H1 (cell line): Measurements from ENCODE around the gene SBF2. TPM values are rescaled to one million over a fixed set of nuclear protein-coding genes. Genes with fewer than 3 reads are reported as not detected.

ENCODE experiments used
- FOSL1 ChIP-seq: IDR thresholded peaks from 2 replicates; pipeline ENCODE4 v1.6.1; 2011; ENCODE audit warnings: mild to moderate bottlenecking, low read depth, low read length, moderate library complexity; ENCODE audit not compliant: insufficient read depth
- polyA plus RNA-seq, 7 experiments: library from polyadenylated mRNA; depleted of rRNA in 3 of 7; stranded (reverse) in 5 of 7; unstranded in 2 of 7; fragments of >200 nt in 5 of 7; fragments of 200-250 nt in 2 of 7; gene quantifications; 1 replicate in 5 of 7; 2 replicates in 1 of 7; 4 replicates in 1 of 7; pipeline versions ENCODE4 v1.2.1 to v1.2.3, GENCODE V29; 2011 to 2013; ENCODE audit warnings: missing spikeins in 2 of 7, mixed read lengths in 2 of 7
- total RNA-seq: library from RNA; stranded (reverse); fragmentation: NEBNext Ultra II Directional; extraction: Animal tissue kit (Norgen Biotek cat#: 25700); gene quantifications from 2 replicates; pipeline ENCODE4 v1.2.1, GENCODE V29; 2021
- TF ChIP-seq, protein P1 (sequence below): IDR thresholded peaks from 2 replicates; pipeline ENCODE4 v1.6.1; 2012; ENCODE audit warnings: low read length, inconsistent platforms

SBF2 gene
- total and polyA plus RNA-seq, 2 of the 8 experiments (the other 6 are each of a cell fraction or from before 2014, with no cell fraction given), result 36.7 to 50.5 TPM

DNA sequence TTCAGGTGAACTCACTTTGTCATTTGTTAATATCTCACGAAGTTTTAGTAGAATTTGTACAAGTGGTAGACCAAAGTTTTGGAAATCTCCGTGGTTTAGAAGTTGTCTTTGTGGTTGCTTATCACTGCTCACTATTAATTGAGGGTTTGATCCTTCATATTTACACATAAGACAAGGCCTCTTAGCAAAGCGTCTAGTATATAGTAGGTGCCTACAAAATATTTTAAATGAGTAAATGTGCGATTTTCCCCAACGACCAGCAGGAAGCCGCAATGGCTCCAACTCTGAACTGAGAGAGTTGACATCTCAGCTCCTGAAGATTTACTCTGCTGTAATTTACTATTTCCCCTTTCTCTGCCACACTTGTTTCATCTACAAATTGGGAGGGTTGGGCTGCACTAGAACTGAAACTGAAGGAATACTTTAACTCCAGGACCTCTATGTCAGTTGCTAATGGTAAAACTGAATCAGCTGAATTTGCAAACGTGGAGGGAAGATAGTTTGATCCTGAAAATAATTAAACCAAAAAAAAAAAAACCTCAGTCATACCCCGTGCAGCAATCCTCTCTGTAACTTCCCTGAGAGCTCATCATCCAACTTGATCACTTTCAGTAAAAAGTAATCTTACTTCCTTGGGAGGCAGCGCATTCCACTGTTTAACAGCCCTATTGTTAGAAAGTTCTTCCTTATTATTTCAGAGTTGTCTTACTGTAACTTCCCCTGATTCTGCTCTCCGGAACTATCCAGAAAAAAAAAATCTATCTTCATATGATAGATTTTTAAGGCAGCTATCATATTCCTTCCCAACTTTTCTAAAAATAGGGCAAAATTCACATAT is 1.3 kb upstream of the SBF2 start (continued):
- TF ChIP-seq, protein P1, sequence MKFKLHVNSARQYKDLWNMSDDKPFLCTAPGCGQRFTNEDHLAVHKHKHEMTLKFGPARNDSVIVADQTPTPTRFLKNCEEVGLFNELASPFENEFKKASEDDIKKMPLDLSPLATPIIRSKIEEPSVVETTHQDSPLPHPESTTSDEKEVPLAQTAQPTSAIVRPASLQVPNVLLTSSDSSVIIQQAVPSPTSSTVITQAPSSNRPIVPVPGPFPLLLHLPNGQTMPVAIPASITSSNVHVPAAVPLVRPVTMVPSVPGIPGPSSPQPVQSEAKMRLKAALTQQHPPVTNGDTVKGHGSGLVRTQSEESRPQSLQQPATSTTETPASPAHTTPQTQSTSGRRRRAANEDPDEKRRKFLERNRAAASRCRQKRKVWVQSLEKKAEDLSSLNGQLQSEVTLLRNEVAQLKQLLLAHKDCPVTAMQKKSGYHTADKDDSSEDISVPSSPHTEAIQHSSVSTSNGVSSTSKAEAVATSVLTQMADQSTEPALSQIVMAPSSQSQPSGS, result no peak
- no peak for TF ChIP-seq FOSL1
- TF ChIP-seq, all 59 proteins: peak for 0
